ENCODE results near the gene KNDC1.
"Not testable (repeated sequence)": the region's sequence is repeated elsewhere in the genome, so short reads cannot be mapped to it uniquely, and the experiment has no call there.

KNDC1 gene

DNA sequence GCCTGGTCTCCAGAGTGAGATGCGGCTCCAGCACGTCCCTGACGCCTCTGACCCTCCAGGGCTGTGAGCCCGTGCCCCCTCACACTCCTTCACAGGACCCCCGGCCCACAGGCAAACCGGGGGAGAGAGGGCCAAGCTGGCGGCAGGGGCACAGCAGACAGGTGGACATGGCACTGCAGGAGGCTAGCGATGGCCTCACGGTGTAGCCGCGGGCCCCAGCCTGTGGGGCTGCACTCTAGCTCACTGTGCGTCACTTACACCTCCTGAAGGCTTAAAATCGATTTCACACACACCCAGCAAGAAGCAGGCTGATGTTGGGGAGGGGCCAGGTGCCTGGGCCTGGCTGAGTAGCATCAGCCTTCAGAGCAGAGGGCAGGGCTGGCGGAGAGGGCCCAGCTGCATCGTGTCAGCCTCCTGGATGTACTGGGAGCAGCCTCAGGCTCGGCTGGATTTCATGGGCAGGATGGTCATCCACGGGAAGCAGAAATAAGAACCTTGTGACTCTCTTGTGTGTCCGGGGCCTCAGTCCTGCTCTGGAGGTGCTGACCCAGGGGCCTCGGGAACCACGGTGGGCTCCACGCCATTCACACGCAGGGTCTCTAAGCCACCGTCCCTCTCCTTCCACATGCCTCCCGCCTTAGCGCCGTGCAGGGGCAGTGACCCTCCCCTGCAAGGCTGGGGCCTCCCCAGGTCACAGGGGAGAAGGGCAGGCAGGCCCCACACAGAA lies 19.4 kb upstream of the KNDC1 start:
- no peak for DNase-seq (ENCODE audit: low spot score)

- no peak for DNase-seq (ENCODE audit: low spot score)
Measured at GRCh38 chr10:133141144-133141957, 18.7 kb upstream of the KNDC1 start.

- DNase-seq (ENCODE audit: low spot score), result no peak
Measured at GRCh38 chr10:133141958-133142340, 18.1 kb upstream of the KNDC1 start.

DNA sequence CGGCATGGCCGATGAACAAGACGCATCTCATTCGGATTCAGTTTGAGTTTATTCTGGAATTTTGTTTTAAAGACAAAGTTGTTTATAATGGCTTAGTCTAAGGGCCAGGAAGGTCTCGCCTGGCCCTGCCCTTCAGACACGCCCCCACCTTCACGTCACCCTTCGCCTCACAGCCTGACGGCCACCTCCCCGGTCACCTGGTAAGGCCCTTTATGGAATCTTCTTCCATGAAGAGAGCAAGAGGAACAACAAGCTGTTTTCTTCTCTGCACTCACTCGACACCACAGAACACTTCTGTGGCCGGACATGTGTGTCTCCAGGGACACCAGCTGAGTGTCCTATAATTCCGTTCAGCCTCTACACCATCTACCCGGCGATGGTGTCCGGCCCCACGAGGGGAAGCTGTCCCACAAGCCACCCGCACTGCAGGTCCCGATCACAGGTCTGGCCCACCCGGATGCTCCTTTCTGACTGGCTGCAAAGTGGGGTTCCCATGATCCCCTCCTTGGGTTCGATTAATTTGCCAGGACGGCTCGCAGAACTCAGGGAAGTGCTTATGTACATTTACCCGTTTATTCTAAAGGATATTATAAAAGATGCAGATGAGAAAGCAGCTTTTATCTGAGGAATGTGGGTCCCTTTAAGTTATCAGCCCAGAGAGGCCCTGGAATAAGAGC lies 17.4 kb upstream of the KNDC1 start:
- no peak for DNase-seq (ENCODE audit: low spot score)

DNA sequence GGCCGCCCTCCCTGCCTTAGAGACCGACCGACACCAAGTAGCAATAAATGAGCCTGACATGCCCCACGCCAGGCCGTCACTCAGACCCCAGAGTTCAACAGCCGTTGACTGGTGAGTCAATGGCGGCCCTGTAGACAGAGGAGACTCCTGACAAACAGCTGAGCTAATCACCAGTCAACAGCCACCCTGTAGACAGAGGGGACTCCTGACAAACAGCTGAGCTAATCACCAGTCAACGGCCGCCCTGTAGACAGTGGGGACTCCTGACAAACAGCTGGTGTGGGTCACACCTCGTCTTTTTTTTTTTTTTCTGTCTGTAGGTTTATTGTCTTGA lies 16.9 kb upstream of the KNDC1 start:
- no peak for DNase-seq (ENCODE audit: low spot score)

- no peak for DNase-seq (ENCODE audit: low spot score)
Measured at GRCh38 chr10:133143546-133143945, 16.5 kb upstream of the KNDC1 start.

- no peak for DNase-seq (ENCODE audit: low spot score)
Measured at GRCh38 chr10:133144771-133145170, 15.2 kb upstream of the KNDC1 start.

DNA sequence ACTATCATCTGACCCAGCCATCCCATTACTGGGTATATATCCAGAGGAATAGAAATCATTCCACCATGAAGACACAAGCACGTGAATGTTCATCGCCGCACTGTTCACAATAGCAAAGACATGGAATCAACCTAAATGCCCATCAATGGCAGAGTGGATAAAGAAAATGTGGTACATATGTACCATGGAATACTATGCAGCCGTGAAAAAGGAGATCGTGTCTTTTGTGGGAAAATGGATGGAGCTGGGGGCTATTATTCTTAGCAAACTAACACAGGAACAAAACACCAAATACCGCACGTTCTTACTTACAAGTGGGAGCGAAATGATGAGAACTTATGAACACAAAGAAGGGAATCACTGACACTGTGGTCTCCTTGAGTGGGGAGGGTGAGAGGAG lies 9.8 kb upstream of the KNDC1 start:
- DNase-seq (ENCODE audit: low spot score), result no peak

GRCh38 chr10:133150656-133151055 lies 9.4 kb upstream of the KNDC1 start:
- no peak for DNase-seq (ENCODE audit: low spot score)

GRCh38 chr10:133151071-133151470 lies 8.9 kb upstream of the KNDC1 start:
- not testable (repeated sequence) for DNase-seq (ENCODE audit: low spot score)

- no peak for DNase-seq (ENCODE audit: low spot score)
Measured at GRCh38 chr10:133151543-133151972, 8.5 kb upstream of the KNDC1 start.

GRCh38 chr10:133154411-133154810 lies 5.6 kb upstream of the KNDC1 start:
- no peak for DNase-seq (ENCODE audit: low spot score)

DNA sequence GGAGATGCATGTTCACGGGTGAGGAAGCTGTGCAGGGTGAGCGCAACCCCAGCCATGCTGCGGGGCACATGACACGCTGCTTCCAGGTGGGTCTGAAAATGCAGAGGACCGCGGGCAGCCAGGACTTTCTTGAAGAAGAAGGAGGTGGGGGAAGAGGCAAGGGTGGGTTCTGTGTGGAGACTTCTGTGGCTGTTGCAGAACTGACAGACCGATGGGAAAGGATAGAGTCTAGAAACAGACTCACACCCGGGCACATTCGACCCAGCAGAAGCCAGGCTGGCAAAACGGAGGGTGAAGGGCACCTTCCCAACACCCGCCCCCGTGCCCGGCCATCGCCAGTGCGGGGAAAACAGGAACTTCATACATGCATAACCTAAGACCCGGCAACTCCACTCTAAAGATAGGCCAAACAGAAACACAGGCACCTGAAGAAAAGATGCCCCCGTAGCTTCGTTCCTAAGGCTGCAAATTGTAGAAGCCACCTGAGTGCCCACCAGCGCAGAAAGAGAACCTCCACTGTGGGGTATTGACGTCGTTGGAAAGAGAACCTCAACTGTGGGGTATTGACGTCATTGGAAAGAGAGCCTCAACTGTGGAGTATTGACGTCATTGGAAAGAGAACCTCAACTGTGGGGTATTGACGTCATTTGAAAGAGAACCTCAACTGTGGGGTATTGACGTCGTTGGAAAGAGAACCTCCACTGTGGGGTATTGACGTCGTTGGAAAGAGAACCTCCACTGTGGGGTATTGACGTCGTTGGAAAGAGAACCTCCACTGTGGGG lies 4.8 kb upstream of the KNDC1 start:
- no peak for DNase-seq (ENCODE audit: low spot score)

GRCh38 chr10:133156674-133157579 lies 3.1 kb upstream of the KNDC1 start:
- DNase-seq (ENCODE audit: low spot score), result no peak

GRCh38 chr10:133157662-133158436 lies 2.2 kb upstream of the KNDC1 start:
- DNase-seq (ENCODE audit: low spot score), result no peak

GRCh38 chr10:133158437-133158755 lies 1.6 kb upstream of the KNDC1 start:
- DNase-seq (ENCODE audit: low spot score), result no peak

- DNase-seq (ENCODE audit: low spot score), result peak; percentile 10
Measured at GRCh38 chr10:133158756-133159610, 1.0 kb upstream of the KNDC1 start.

- no peak for DNase-seq (ENCODE audit: low spot score)
Measured at GRCh38 chr10:133159611-133159949, 439 bp upstream of the KNDC1 start.

DNA sequence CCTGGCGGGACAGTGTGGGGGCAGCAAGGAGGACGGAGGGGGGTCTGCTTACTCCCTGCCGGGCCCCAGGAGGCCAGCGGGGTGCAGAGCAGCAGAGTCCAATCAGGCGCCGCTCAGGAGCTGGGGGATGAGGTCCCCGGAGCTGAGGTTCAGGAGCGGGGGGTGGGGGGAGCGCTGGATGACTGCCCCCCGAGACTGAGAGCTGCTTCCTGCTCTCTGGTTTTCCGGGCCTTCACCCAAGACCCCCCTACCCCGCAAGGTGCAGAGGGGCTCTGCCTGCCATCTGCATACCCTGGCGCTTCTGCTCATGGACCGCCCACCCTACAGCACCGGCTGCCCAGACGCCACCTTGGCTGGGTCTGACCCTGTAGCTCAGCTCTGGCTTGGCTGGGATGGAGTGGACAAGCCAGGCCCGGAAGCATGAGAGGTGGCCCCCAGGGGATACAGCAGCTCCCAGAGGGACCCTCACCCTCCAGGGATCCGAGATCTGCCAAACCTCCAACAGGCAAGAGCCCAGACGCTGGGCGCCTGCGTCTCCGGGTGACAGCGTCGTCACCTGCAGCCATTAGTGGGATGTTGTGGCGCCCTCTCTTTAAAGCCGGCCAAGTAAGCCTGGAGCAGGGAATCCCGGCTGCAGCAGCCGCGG lies 930 bp downstream of the KNDC1 start:
- no peak for DNase-seq (ENCODE audit: low spot score)
